IMR-90 (cell line): Measurements from ENCODE around the gene SDS. TPM values are rescaled to one million over a fixed set of nuclear protein-coding genes. Genes with fewer than 3 reads are reported as not detected.

Experiments
- ATAC-seq: fragments of 200-7000 bp; cut with Tn5 transposase; 2 replicates; pipeline ENCODE4 v1.9.1; 2020; ENCODE audit warnings: low read depth, mild to moderate bottlenecking, moderate library complexity
- BruUV-seq: library from RNA; stranded (reverse); fragments of 400-500 nt; replicated peaks from 2 replicates; lab custom pipeline; 2021; lab: Mats Ljungman, UMichigan
- CTCF ChIA-PET: fragments of 300-600 bp; formaldehyde crosslinking; extraction: SDS; loops from one replicate; lab custom pipeline; 2021; ENCODE audit warnings: antibody characterized with exemption; lab: Yijun Ruan, JAX
- POLR2A ChIA-PET: fragments of 300-600 bp; sonication (Branson Sonifier 250); formaldehyde crosslinking; loops from one replicate; lab custom pipeline; 2022; ENCODE audit warnings: antibody characterized with exemption; ENCODE audit not compliant: unreplicated experiment; lab: Charles Lee
- DNase-seq: peaks from one replicate; pipeline ENCODE4 v3.0.0; 2013
- H2AFZ ChIP-seq: replicated peaks from 2 replicates; pipeline ENCODE3; 2013; ENCODE audit warnings: low read length, mild to moderate bottlenecking; ENCODE audit not compliant: poor library complexity
- H2AK5ac ChIP-seq: 2 replicates; pipeline ENCODE4 v1.6.1; 2013; ENCODE audit warnings: low read depth, low read length, inconsistent platforms
- H2AK9ac ChIP-seq: replicated peaks from 2 replicates; pipeline ENCODE3; 2013; ENCODE audit warnings: mild to moderate bottlenecking, low read depth, low read length, moderate library complexity; ENCODE audit not compliant: poor library complexity
- H2BK120ac ChIP-seq: 2 replicates; pipeline ENCODE4 v1.6.1; 2013; ENCODE audit warnings: low read depth, low read length, inconsistent platforms
- H2BK15ac ChIP-seq: 3 replicates; pipeline ENCODE4 v1.6.1; 2013; ENCODE audit warnings: low read depth, low read length, inconsistent platforms
- H2BK20ac ChIP-seq: 2 replicates; pipeline ENCODE4 v1.6.1; 2013; ENCODE audit warnings: low read depth, mild to moderate bottlenecking, inconsistent platforms, low read length, moderate library complexity
- H2BK5ac ChIP-seq: 2 replicates; pipeline ENCODE4 v1.6.1; 2013; ENCODE audit warnings: mild to moderate bottlenecking, low read depth, low read length, inconsistent platforms; ENCODE audit not compliant: poor library complexity, severe bottlenecking
- H3K14ac ChIP-seq: replicated peaks from 2 replicates; pipeline ENCODE4 v1.6.1; 2013; ENCODE audit warnings: low read depth, low read length, inconsistent platforms
- H3K18ac ChIP-seq: 2 replicates; pipeline ENCODE4 v1.6.1; 2013; ENCODE audit warnings: low read depth, low read length, control low read depth
- H3K23ac ChIP-seq: 2 replicates; pipeline ENCODE4 v1.6.1; 2013; ENCODE audit warnings: low read depth, low read length, inconsistent platforms
- H3K27ac ChIP-seq: 2 replicates; pipeline ENCODE4 v1.5.1; 2013; ENCODE audit warnings: mild to moderate bottlenecking, control low read depth, low read length; ENCODE audit not compliant: insufficient read depth
- H3K27me3 ChIP-seq: 2 replicates; pipeline ENCODE4 v1.6.1; 2013; ENCODE audit warnings: low read length; ENCODE audit not compliant: control insufficient read depth, insufficient read depth
- H3K36me3 ChIP-seq: 2 replicates; pipeline ENCODE4 v1.6.1; 2013; ENCODE audit warnings: low read length, mixed read lengths; ENCODE audit not compliant: control insufficient read depth, insufficient read depth
- H3K4ac ChIP-seq: 2 replicates; pipeline ENCODE4 v1.6.1; 2013; ENCODE audit warnings: low read depth, low read length, inconsistent platforms
- H3K4me1 ChIP-seq: 2 replicates; pipeline ENCODE4 v1.6.1; 2013; ENCODE audit warnings: low read length, mixed read lengths; ENCODE audit not compliant: control insufficient read depth, insufficient read depth
- H3K4me2 ChIP-seq: 2 replicates; pipeline ENCODE4 v1.6.1; 2013; ENCODE audit warnings: low read depth, mild to moderate bottlenecking, control low read depth, low read length, moderate library complexity
- H3K4me3 ChIP-seq: 2 replicates; pipeline ENCODE4 v1.5.1; 2013; ENCODE audit warnings: low read depth, mild to moderate bottlenecking, control low read depth, low read length, moderate library complexity; ENCODE audit not compliant: insufficient read depth
- H3K56ac ChIP-seq: 2 replicates; pipeline ENCODE4 v1.6.1; 2013; ENCODE audit warnings: low read length, inconsistent platforms; ENCODE audit not compliant: insufficient read depth; ENCODE audit errors: extremely low read depth
- H3K79me1 ChIP-seq, 2 experiments: 2 replicates each; pipeline ENCODE4 v1.6.1; 2013; ENCODE audit warnings: low read length in 2 of 2, inconsistent platforms in 1 of 2, low read depth in 1 of 2
- H3K9ac ChIP-seq: 2 replicates; pipeline ENCODE4 v1.6.1; 2013; ENCODE audit warnings: low read depth, low read length, control low read depth
- H3K9me1 ChIP-seq: 2 replicates; pipeline ENCODE4 v1.6.1; 2013; ENCODE audit warnings: low read length, inconsistent platforms; ENCODE audit not compliant: insufficient read depth
- H3K9me3 ChIP-seq: 2 replicates; pipeline ENCODE4 v1.6.1; 2013; ENCODE audit warnings: low read length; ENCODE audit not compliant: control insufficient read depth, insufficient read depth
- H4K20me1 ChIP-seq: 2 replicates; pipeline ENCODE4 v1.6.1; 2013; ENCODE audit warnings: low read length, inconsistent platforms; ENCODE audit not compliant: insufficient read depth
- H4K5ac ChIP-seq: 2 replicates; pipeline ENCODE4 v1.6.1; 2013; ENCODE audit warnings: mild to moderate bottlenecking, low read depth, low read length, control low read depth
- H4K8ac ChIP-seq, 2 experiments: 2 replicates each; pipeline ENCODE4 v1.6.1; 2013; ENCODE audit warnings: low read depth in 2 of 2, low read length in 2 of 2, control low read depth in 1 of 2, inconsistent platforms in 1 of 2
- H4K91ac ChIP-seq: 2 replicates; pipeline ENCODE4 v1.6.1; 2013; ENCODE audit warnings: low read depth, low read length, inconsistent platforms; ENCODE audit not compliant: insufficient read depth
- BHLHE40 ChIP-seq: fragments of 150-350 bp; IDR thresholded peaks from 2 replicates; pipeline ENCODE4 v1.6.1; 2016; ENCODE audit warnings: mild to moderate bottlenecking, low read depth, low read length
- ELK1 ChIP-seq: fragments of 150-350 bp; IDR thresholded peaks from 2 replicates; pipeline ENCODE4 v1.6.1; 2016; ENCODE audit warnings: low read depth, mild to moderate bottlenecking, low read length, moderate library complexity, borderline replicate concordance
- FOS ChIP-seq: fragments of 150-350 bp; IDR thresholded peaks from 2 replicates; pipeline ENCODE4 v1.6.1; 2016; ENCODE audit warnings: low read depth, low read length
- MAFK ChIP-seq: IDR thresholded peaks from 2 replicates; pipeline ENCODE4 v1.6.1; 2012; ENCODE audit warnings: low read depth, low read length, improper control_type of control experiment
- MXI1 ChIP-seq: IDR thresholded peaks from 2 replicates; pipeline ENCODE4 v1.6.1; 2012; ENCODE audit warnings: low read depth, mild to moderate bottlenecking, low read length, moderate library complexity, borderline replicate concordance
- NFE2L2 ChIP-seq: fragments of 150-350 bp; IDR thresholded peaks from 2 replicates; pipeline ENCODE4 v1.6.1; 2016; ENCODE audit warnings: low read depth, mild to moderate bottlenecking, low read length
- RAD21 ChIP-seq: IDR thresholded peaks from 2 replicates; pipeline ENCODE4 v1.6.1; 2012; ENCODE audit warnings: low read length, improper control_type of control experiment
- RCOR1 ChIP-seq: IDR thresholded peaks from 2 replicates; pipeline ENCODE4 v1.6.1; 2012; ENCODE audit warnings: mild to moderate bottlenecking, low read length, improper control_type of control experiment; ENCODE audit not compliant: insufficient replicate concordance
- RFX5 ChIP-seq: IDR thresholded peaks from 2 replicates; pipeline ENCODE4 v1.8.0; 2012; ENCODE audit warnings: low read depth, mild to moderate bottlenecking, low read length, moderate library complexity
- SMC3 ChIP-seq: fragments of 150-350 bp; IDR thresholded peaks from 2 replicates; pipeline ENCODE4 v1.6.1; 2016; ENCODE audit warnings: low read depth, mild to moderate bottlenecking, antibody characterized with exemption, low read length, moderate library complexity
- WGBS, 2 experiments: methylation state at CpG; one replicate each; pipeline versions ENCODE4 v1.1.5 to v1.1.7; 2013; ENCODE audit warnings: missing lambda C conversion rate in 2 of 2; ENCODE audit not compliant: insufficient read length in 1 of 2; ENCODE audit errors: extremely low coverage in 2 of 2; 5-methylcytosine and 5-hydroxymethylcytosine counted together
- dilution Hi-C: fragments of 300-500 bp; cut with HindIII; formaldehyde crosslinking; loops from one replicate; pipeline ENCODE4 v1.14.3; 2018; ENCODE audit warnings: low sequenced_read_pairs; ENCODE audit not compliant: unreplicated experiment
- in situ Hi-C: fragments of 300-500 bp; cut with MboI; formaldehyde crosslinking; loops from 3 replicates; pipeline ENCODE4 v1.14.3; 2019; ENCODE audit warnings: low sequenced_read_pairs, inconsistent platforms, mixed read lengths
- intact Hi-C: fragments of 100-400 bp; cut with micrococcal nuclease; formaldehyde crosslinking; loops from 2 replicates; pipeline ENCODE4 v1.10.0; 2022
- polyA plus RNA-seq, 3 experiments: library from polyadenylated mRNA; depleted of rRNA; stranded (reverse); fragments of >200 nt; gene quantifications; 2 replicates each; pipeline ENCODE4 v1.2.3, GENCODE V29; 2012; ENCODE audit warnings: low replicate concordance in 1 of 3
- total RNA-seq: library from RNA; depleted of rRNA; stranded (reverse); fragments of >200 nt; gene quantifications from 2 replicates; pipeline ENCODE4 v1.2.3, GENCODE V29; 2012

SDS gene
- total and polyA plus RNA-seq, 2 of the 4 experiments (the other 2 are of a cell fraction): not detected

- H2AK9ac ChIP-seq: no peak overlapping the region
- no peak overlapping the region for H4K8ac ChIP-seq
- no peak overlapping the region for H3K4me2 ChIP-seq
- H3K18ac ChIP-seq: no peak overlapping the region
- no peak overlapping the region for H2BK20ac ChIP-seq
- TF ChIP-seq MAFK: no peak
- no peak for TF ChIP-seq ELK1
- no peak for TF ChIP-seq BHLHE40
- no peak for TF ChIP-seq RAD21
- TF ChIP-seq RCOR1: no peak
- no peak for TF ChIP-seq SMC3
- no peak for TF ChIP-seq RFX5
- no peak for TF ChIP-seq NFE2L2
- no peak for TF ChIP-seq MXI1
- no peak for TF ChIP-seq FOS
- H4K91ac ChIP-seq: no peak overlapping the region
- H3K9me3 ChIP-seq: peaks cover 3% of the 10 kb centered on the region; the same call in 1 of the 2 replicates
- H4K20me1 ChIP-seq: no peaks in the 10 kb centered on the region
- no peak overlapping the region for H3K23ac ChIP-seq
- H3K4ac ChIP-seq: no peak overlapping the region
- no peak overlapping the region for H3K9ac ChIP-seq
- peaks cover 2% of the 10 kb centered on the region; the same call in 1 of the 2 replicates for H3K4me1 ChIP-seq
- ChIA-PET POLR2A (no interaction called here), CTCF (interaction anchor here (0.6 to 1.3 kb wide), 15 partner anchors 13 to 1253 kb away, joined by 3 to 6 read pairs (median 3); partner anchors contain the start of gene SLC8B1)
- no peaks in the 10 kb centered on the region for H3K27me3 ChIP-seq
- ATAC-seq (no peak), DNase-seq (no peak)
- dilution Hi-C loops: no loop called here
- no peaks in the 10 kb centered on the region for H3K9me1 ChIP-seq
- H2AFZ ChIP-seq: no peak overlapping the region
- intact Hi-C loops: loop anchor here (1.0 to 2.0 kb wide), 3 partner anchors 114 to 377 kb away; no protein-coding TSS in a partner anchor
- no peak overlapping the region for H3K14ac ChIP-seq
- in situ Hi-C loops: loop anchor here (5.0 kb wide), 1 partner anchor 229 kb away; no protein-coding TSS in a partner anchor
- no peak overlapping the region for H2BK5ac ChIP-seq
- WGBS, 2 experiments: 33% methylated on average over 5 of the region's 11 CpGs; no CpG with 5 or more reads in 1 of the 2 experiments
- no peak overlapping the region for H3K4me3 ChIP-seq
- H2AK5ac ChIP-seq: no peak overlapping the region
- H2BK15ac ChIP-seq: no peak overlapping the region
- peaks cover 0 to 8% of the 10 kb centered on the region in 2 experiments; a peak in 2 of 4 replicates for H3K79me1 ChIP-seq
- no peak overlapping the region for H4K5ac ChIP-seq
- H2BK120ac ChIP-seq: no peak overlapping the region
- no peak overlapping the region for H3K56ac ChIP-seq
- no peaks in the 10 kb centered on the region for H3K36me3 ChIP-seq
- no TSS peak for BruUV-seq
- H3K27ac ChIP-seq: no peak overlapping the region
Observed at GRCh38 chr12:113425960-113426453, 22.3 kb upstream of the SDS start.
